NCI-H2081 treated with DMSO at 0.1 percent for 48 hours (cell line): ENCODE measurements around the gene RADIL.

Source experiments
- DNase-seq: peaks from one replicate; lab custom pipeline; 2025; lab: John Stamatoyannopoulos, UW

RADIL gene

DNA sequence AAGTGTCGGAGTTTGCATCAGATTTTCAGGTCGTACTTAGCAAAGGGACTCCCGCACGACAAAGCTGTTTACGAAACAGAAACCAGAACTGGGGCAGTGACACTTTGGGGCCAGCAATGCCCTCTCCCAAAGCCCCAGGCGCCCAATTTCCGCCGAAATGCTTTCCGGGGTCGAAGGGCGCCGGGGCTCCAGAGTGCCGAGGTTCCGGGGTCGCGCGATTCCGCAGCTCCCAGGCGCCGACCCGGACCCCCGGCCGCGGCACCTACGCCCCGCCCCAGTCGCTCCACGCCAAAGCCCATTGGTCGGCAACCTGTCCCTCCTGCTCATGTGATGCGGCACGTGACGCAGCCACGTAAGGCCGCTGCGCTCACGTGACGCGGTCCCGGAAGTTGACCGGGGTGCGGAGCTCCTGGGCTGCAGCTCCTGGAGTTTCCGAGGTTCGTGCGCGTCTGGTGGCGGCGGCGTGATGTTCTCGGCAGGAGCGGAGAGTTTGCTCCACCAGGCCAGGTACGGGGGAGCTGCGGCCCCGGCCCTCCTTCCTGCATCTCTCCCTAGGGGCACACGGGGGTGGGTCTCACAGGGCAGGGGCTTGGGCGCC, 108.2 kb downstream of the RADIL start, which contains the start of gene AP5Z1:
AP5Z1 (plus strand) TSS at position 374 of the 598 bp plus-strand sequence; CDS start at position 467, 93 bp downstream.
- no peak for DNase-seq

DNA sequence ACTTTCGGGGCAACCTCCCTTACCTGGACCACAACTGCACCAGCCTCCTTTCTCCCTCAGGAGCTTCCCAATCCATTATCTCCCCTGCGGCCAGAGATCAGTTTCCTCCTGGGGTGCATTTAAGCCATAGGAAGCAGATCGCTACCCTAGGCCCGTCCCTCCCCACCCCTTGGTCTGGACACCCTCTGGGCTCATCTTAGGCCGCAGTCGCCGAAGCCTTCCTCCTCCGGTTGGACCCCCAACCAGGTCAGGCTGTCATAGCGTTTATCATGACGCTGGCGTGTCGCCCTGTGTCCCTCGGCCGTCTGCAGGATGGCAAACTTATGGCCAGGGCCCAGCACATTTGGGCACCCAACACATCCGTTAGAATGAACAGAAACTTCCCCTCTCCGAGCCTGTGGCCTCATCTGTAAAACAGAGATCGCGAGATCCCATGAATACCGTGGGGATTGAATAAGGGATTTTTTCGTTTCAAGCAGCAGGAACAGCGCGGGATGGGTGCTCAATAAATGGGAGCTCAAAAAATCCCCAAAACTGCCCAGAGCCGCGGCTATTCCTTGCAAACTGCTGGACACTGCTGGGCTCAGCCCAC, 108.8 kb downstream of the RADIL start:
- no peak for DNase-seq

DNA sequence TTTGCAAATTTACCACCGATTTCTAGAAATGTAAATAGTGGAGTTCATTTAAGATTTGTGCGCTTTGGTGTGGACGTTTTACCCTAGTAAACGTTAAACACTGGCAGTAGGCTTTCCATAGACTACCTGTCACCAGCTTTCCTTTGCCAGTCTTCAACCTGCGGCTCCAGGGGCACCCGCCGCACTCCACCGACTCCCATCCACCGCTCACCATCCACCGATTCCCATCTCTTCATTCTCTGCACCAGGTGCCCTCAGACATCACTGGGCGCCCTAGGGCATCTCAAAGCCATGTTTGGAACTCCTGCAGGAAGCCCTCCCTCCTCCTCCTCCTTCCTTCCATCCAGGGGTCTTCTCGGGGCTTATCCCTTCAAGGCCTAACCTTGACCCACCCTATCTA, 109.5 kb downstream of the RADIL start:
- no peak for DNase-seq

DNA sequence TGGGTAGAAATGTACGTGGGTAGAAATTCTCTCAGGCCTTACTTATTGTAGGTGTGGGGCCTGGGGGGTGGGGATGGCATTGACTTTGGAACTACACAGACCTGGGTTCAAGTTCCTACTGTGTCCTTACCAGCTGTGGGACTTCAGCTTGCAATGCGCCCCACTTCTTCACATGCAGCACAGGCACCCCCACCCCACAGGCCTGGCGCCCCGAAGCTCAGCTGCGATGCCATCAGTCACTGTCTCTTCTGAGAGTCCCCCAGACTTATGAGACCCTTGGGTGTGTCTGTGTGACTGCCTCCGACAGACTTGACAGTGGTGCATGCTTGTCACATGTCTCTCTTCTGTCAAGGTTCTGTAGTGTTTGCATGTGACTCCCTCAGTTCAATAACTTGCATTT, 111.2 kb downstream of the RADIL start:
- DNase-seq: no peak

DNA sequence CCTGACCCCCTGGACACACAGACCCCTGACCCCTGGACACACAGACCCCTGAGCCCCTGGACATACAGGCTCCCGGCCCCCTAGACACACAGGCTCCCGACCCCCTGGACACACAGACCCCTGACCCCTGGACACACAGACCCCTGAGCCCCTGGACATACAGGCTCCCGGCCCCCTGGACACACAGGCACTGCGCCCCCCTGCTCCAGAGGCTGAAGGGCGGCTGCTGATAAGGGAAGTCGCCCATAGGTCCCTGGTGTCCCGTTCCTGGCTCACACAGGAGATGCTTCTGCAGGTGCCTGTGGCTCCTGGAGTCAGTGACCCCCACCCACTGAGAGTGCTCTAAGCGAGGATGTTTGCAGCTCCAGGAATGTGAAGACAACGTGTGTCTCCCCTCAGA, 111.8 kb downstream of the RADIL start:
- no peak for DNase-seq

DNA sequence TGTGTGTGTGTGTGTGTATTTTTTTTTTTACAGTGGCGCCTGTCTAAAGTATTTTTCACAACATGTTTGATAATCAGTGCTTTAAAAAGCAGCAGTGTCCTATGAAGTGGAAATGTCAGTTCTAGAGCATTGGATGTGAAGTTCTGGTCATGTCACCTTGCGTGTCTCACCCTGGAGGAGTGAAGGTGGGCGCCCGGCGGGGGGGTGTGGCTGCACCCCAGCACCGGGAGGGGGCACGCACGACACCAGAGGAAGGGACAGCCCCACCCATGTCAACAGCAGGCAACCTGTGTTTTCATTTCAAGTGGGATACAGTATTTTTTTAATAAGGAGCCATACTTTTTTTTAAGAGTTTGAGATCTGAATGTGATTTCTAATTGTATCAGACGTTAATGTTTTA, 112.6 kb downstream of the RADIL start:
- no peak for DNase-seq

DNA sequence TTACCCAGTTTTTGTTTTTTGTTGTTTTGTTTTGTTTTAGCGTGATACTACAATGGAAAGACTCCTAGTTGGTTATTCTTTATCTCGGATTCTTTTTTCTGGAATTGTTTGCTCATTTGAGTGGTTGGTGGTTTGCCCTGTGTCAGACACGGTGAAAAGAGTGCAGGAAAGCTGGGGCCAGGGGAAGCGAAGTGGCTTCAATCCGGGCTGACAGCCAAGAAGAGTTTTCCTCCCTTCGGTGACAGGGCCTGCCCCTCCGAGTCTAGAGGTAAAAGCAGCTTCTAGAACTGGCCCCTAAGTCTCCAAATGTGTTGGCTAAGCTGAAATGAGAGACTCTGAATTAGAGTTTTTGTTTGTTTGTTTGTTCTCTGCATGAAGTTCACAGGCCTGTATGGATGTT, 113.8 kb downstream of the RADIL start:
- DNase-seq: no peak

DNA sequence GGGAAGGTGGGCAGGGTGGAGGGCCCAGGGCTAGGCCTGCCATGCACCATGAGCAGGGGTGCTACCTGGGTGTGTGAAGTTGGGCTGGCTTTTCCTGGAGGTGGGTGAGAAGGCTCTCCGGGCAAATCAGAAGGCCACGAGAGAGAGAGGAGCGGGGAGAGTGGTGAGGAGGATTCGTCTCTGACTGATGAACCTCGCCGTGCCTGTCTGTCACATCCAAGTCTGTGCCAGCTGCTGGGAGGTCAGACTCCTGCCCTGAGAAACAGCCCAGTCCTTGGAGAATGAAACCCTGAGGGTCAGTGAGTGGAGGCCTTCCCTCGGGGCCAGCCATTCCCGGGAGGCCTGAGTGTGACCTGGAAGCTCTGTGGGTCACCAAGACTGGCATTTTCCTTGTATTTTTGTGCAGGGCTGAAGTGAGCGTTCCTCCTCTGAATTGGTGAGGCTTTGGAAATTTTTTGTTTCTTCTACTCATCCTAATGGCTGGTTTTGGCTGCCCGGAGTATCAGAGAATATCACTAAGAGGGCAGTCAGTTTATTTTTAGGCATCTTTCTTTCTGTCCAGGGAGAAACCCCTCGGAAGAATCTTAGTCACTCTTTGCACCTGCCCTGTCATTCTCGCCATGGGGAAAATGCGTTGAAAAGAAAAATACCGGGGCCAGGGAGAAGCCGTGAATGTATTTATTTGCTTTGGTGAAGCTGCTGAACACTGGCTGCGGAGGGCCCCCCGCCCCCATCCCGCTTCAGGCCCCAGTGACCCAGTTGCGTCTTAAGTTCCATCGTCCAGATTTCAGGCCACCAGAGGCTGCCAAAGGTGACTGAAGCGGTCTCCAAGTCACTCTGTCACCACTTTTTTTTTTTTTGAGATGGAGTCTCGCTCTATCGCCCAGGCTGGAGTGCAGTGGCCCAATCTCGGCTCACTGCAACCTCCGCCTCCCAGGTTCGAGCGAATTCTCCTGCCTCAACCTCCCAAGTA, 114.6 kb downstream of the RADIL start:
- no peak for DNase-seq

DNA sequence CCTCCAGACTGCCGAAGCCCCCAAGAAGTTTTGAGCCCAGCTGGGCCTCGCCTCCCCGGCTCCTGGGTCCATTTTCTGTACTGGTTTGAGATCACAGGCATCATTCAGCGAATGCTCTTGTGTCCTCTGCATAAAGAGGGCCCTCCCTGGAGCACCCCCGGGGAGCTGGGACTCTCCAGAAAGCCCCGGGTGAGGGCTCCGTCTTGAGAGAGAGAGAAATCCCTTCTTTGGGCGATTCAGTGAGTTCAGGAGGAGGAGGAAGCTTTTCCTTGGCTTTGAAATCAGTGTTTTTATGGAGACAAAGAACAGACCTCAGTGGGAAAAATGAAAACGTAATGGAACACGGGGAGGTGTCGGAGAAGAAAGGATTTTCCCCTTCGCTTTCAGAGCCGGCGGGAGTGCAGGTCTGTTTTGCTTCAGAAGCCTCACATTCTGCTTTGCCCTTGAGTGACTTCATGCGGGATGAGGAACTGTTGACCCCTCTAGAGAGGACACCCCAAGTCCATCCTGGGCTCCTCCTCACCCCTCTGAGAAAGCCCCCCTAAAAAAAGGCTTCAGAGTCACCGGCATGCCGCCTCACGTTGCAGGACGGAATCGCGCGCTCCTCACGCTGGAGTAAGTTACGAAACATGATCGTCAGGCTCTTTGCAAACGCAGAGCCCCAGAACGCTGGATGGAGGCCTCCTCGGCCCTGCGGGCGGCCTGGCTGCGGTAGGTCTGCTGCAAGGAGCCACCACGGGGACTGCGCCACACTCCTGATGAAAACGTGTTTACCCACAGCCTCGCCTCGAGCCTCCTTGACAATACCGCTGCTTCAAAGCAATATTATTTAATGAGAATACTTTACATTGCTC, 116.6 kb downstream of the RADIL start:
- DNase-seq: no peak

DNA sequence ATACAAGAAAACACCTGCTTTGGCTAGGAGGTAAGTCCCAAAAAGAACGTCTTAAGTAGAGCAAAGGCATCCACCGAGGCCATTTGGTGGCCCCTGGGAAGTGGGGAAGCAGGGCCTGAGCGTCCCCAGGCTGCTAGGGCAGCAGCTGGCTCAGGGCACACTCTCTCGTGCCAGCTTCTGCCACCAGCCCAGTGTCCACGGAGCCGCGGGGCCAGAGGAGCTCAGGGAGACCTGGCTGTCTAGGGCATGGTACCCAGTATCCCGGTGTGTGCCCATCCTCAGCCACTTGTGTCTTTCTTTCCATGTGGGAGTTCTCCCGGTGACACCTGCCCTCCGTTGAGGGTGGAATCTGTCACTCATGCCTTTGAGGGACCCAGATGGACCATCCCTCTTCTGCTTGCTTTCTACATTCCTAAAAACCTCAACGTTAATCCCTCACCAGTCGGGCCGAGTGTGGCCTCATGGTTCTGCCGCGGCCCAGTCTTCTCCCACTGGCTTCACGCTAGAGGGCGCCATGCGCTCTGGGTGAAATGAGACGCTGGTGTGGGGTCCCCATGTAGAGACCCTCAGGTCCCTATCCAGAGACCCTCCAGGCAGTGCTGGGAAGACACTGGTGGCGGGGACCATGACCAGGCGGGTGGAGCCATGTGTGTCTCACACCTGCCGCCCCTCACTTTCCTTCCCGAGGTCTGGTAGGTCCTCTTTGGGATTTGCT, 117.6 kb downstream of the RADIL start:
- DNase-seq: no peak

DNA sequence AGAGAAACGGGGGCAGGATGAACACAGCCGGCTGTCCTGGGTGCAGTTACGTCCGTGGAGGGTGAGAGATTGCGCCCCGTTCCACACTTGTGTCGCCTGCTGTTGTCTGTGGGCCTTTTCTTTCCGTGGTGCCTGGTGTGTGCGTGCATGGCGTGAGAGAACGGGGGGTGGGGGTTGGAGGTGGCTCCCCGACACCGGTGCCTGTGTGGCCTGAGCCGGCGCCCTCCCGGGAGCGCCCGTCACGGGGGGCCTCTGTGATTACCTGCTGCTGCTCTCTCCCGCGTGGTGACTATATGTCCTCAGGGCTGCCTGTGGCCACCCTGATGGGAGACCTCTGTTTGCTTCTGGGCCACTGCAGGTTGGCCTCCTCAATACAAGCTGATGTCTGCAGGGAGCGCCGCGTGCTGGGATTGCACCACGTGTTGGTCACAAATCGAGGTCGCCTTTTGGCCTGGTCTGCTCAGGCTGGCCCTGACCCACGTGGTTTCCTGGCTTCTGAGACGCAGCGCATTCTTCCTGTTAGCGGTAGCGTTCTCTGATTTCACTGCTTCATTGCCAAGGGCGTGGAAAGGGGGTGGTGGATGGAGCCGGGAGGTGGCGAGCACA, 119.0 kb downstream of the RADIL start:
- no peak for DNase-seq

DNA sequence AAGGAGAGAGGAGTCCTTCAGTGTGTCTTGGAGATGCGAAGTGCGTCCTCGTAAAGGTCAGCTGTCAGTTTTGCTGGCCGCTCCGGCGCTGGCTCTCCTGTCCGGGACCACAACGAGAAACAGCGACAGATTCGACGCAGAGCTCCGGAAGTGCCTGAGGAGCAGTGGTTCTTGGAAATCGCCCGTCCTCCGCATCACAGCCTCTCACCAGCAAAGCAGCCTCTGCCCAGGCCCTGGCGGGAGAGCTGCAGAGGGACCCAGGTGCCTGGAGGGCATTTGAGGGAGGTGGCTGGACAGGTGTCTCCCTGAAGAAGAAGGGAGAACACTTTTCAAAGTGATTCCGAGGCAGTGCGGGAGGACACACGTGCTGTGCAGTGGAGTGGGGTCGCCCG, 119.7 kb downstream of the RADIL start:
- DNase-seq: no peak

DNA sequence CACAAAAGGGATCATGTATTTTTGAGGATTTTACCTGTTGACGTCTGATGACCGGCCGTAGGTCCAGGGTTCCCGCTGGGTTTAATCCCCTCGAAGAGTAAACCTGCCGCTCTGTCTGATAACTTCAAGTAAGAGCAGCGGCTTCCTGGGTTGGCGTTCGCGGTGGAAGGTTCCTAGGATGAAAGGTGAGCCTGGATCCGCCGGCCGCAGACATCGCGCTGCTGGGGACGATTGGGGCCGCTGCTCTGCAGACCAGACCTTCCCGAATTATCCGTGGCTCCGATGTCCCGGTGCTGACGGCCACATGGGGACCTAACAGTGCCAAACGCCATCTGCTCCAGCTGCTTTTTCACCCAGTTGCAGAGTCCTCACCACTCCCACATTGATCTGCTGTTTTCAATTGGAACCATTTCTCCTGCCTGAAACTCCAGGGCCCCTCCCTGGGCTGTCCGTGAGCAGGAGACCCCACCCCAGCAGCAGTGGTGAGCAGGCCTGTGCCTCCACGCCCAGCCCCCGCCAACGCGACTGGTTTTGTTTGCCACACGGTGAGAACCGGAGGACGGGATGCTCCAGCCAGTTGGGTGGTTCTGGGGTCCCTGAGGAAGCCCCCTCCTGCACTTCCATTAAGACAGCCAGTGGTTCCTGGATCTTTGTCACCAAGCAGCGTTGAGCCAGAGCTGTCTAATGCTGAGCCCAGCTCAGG, 120.3 kb downstream of the RADIL start:
- no peak for DNase-seq

DNA sequence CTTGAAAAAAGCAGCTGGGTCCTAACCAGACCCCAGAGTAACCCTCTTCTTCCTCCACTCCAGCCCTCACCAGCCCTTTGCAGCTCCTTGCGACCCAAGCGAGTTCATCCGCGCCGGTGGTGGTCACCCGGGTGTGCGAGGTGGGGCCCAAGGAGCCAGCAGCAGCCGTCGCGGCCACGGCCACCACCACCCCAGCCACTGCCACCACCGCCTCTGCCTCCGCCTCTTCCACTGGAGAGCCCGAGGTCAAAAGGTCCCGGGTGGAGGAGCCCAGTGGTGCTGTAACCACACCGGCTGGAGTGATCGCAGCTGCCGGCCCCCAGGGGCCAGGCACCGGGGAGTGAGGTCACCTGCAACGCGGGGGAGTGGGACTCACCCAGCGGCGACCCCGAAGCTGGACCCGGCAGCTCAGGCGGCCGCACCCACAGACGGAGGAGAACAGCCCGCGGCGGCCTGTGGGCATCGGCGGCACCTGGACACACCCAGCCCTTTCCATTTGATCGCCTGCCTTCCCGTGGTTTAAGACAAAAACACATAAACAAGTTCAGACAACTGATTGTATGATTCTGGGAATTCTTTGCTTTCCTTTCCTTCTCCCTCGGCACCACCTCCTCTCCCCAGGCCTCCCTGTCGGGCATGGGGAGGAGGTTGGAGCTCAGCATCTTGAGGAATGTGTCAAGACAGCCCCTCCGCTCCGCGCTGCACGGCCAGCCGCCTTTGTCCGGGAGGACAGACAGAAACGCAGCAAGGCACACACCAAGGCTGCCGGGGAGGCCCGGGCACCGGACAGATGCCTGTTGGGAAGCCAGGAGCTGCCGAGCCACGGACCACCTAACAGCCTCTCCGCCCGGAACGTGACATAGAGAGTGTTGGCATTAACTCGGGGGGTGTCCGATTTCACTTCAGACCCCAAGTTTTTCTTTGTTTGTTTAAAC, 121.1 kb downstream of the RADIL start:
- DNase-seq: no peak

DNA sequence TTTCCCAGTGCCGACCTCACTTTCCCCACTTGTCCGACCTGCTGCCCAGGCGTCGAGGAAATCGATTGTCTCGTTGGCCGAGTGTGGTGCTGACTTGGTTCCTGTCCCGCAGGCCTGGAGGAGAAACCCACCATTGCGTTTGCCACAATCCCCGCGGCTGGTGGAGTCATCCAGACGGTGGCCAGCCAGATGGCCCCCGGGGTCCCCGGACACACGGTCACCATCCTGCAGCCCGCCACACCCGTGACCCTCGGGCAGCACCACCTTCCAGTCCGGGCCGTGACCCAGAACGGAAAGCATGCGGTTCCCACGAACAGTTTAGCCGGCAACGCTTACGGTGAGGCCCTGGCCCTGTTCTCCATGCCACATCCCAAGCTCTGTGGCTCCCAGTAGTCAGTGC, 122.6 kb downstream of the RADIL start:
- no peak for DNase-seq

DNA sequence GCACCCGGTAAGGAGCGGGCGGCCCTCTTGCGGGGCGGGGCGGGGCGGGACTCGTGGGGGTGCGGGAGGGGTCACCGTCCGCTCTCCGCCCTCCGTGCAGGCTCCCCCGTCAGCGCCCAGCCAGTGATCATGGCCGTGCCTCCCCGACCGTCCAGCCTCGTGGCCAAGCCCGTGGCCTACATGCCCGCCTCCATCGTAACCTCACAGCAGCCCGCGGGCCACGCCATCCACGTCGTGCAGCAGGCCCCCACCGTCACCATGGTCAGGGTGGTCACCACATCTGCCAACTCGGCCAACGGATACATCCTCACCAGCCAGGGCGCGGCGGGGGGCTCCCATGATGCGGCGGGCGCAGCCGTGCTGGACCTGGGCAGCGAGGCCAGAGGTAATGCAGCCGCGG, 124.3 kb downstream of the RADIL start:
- DNase-seq: no peak

DNA sequence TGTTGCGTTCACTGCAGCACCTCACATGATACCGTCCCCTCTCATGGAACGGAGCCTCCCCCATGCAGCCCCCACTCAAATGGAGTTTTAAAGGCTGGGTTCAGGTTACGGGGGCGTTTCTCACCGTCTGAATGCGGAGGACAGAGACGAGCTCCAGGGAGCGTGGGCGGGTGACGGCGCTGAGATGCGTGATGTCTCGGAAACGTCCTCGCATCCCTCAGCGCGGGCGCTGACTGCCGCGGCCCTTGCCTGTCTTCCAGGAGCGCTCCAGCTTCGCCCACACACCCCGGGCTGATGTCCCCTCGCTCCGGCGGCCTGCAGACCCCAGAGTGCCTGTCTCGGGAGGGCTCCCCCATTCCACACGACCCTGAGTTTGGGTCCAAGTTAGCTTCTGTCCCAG, 124.7 kb downstream of the RADIL start:
- DNase-seq: no peak

DNA sequence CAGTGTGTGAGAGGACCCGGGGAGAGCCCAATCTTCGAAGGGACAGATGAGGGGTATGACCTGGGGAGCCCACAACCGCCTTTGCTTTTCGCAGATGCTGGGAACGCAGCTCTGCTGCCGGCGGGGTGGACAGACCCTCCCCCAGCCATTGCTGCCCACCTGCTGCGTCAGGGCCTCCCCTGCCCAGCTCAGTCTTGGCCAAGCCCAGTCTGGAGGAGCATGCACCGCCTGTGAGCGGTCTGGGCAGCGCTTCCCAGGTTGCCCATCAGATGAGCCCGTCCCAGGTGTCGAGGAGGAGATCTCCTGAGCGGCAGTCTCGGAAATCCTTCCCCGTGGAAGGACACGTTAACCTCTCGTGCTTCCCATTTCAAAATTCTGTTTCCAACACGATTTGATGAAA, 125.4 kb downstream of the RADIL start:
- no peak for DNase-seq

DNA sequence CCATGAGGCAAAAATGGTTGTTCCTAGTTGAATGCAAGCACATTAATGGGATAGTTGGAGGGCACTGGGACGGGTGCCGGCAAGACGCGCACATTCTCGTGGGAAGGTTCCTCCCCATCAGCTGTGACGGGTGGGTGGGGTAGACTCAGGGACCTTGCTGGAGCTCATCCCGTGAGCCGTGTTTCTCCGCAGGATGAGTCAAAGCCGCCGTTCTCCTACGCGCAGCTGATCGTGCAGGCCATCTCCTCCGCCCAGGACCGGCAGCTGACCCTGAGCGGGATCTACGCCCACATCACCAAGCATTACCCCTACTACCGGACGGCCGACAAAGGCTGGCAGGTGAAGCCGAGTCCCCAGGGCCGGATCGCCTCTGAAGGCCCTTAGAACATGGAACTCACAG, 128.5 kb downstream of the RADIL start:
- DNase-seq: no peak
